Chondrocyte (in vitro differentiated cells): Measurements from ENCODE around the gene XRCC3. TPM values are rescaled to one million over a fixed set of nuclear protein-coding genes. Genes with fewer than 3 reads are reported as not detected.
A peak's percentile ranks its signal among the peaks of the same experiment; 100 is the strongest.

Experiments used
- DNase-seq: peaks from one replicate; pipeline ENCODE4 v3.0.0; 2021; ENCODE audit warnings: mixed read lengths, low spot score
- H3K27ac Mint-ChIP-seq: one replicate; pipeline ENCODE4 v1.8.0; 2021; ENCODE audit warnings: mild to moderate bottlenecking, moderate library complexity, mixed read lengths; ENCODE audit not compliant: unreplicated experiment
- H3K27me3 Mint-ChIP-seq: 2 replicates; pipeline ENCODE4 v1.8.0; 2021; ENCODE audit warnings: low read depth, mixed read lengths
- H3K36me3 Mint-ChIP-seq: 2 replicates; pipeline ENCODE4 v1.8.0; 2021; ENCODE audit warnings: low read depth, mixed read lengths
- H3K4me1 Mint-ChIP-seq: 2 replicates; pipeline ENCODE4 v1.8.0; 2021; ENCODE audit warnings: low read depth, mild to moderate bottlenecking, mixed read lengths
- H3K4me3 Mint-ChIP-seq: one replicate; pipeline ENCODE4 v1.8.0; 2021; ENCODE audit warnings: mild to moderate bottlenecking, moderate library complexity, mixed read lengths; ENCODE audit not compliant: unreplicated experiment
- H3K9me3 Mint-ChIP-seq: 2 replicates; pipeline ENCODE4 v1.8.0; 2021; ENCODE audit warnings: low read depth, mixed read lengths
- CTCF ChIP-seq: fragments of 200-600 bp; sonication (generic); IDR thresholded peaks from 2 replicates; pipeline ENCODE4 v1.5.0; 2021; ENCODE audit warnings: antibody characterized with exemption, mild to moderate bottlenecking, moderate library complexity
- total RNA-seq: library from RNA; stranded (reverse); gene quantifications from 3 replicates; pipeline ENCODE4 v1.2.1, GENCODE V29; 2021

Gene XRCC3
- total RNA-seq, 1 donor from 2014 or later: 3.4 TPM

- no peak for TF ChIP-seq CTCF
- peaks cover 27% of the 10 kb centered on the region for H3K4me1 Mint-ChIP-seq
- peak overlapping the region; percentile 38 for H3K4me3 Mint-ChIP-seq
- H3K27ac Mint-ChIP-seq: peak overlapping the region; percentile 91
- peaks cover 5% of the 10 kb centered on the region for H3K36me3 Mint-ChIP-seq
- H3K9me3 Mint-ChIP-seq: no peaks in the 10 kb centered on the region
- DNase-seq: peak; percentile 57
- no peaks in the 10 kb centered on the region for H3K27me3 Mint-ChIP-seq
Measured at GRCh38 chr14:103696070-103696402, 19.2 kb downstream of the XRCC3 start.

GRCh38 chr14:103695296-103696069, 19.8 kb downstream of the XRCC3 start:
- Mint-ChIP-seq H3K9me3 (no peaks in the 10 kb centered on the region), H3K27me3 (no peaks in the 10 kb centered on the region), H3K4me3 (no peak overlapping the region), H3K4me1 (peaks cover 27% of the 10 kb centered on the region), H3K36me3 (peaks cover 5% of the 10 kb centered on the region), H3K27ac (peak overlapping the region; percentile 91)
- peak; percentile 60 for DNase-seq
- no peak for TF ChIP-seq CTCF

GRCh38 chr14:103694572-103695026, 20.7 kb downstream of the XRCC3 start:
- no peaks in the 10 kb centered on the region for H3K9me3 Mint-ChIP-seq

GRCh38 chr14:103693515-103693914, 21.7 kb downstream of the XRCC3 start:
- no peak for TF ChIP-seq CTCF
- Mint-ChIP-seq H3K27me3 (no peaks in the 10 kb centered on the region), H3K27ac (no peak overlapping the region), H3K36me3 (peaks cover 11% of the 10 kb centered on the region), H3K9me3 (no peaks in the 10 kb centered on the region), H3K4me3 (no peak overlapping the region), H3K4me1 (peaks cover 45% of the 10 kb centered on the region)
- DNase-seq: peak; percentile 69

More at GRCh38 chr14:103694572-103695026, 20.7 kb downstream of the XRCC3 start:
- peaks cover 8% of the 10 kb centered on the region for H3K36me3 Mint-ChIP-seq
- peak; percentile 3 for TF ChIP-seq CTCF
- no peak overlapping the region for H3K27ac Mint-ChIP-seq
- peak; percentile 60 for DNase-seq
- peaks cover 35% of the 10 kb centered on the region for H3K4me1 Mint-ChIP-seq
- H3K27me3 Mint-ChIP-seq: no peaks in the 10 kb centered on the region
- H3K4me3 Mint-ChIP-seq: no peak overlapping the region

- H3K36me3 Mint-ChIP-seq: peaks cover 13% of the 10 kb centered on the region
- no peaks in the 10 kb centered on the region for H3K27me3 Mint-ChIP-seq
- no peak overlapping the region for H3K27ac Mint-ChIP-seq
- H3K4me1 Mint-ChIP-seq: peaks cover 51% of the 10 kb centered on the region
- TF ChIP-seq CTCF: no peak
- H3K4me3 Mint-ChIP-seq: no peak overlapping the region
- H3K9me3 Mint-ChIP-seq: no peaks in the 10 kb centered on the region
- peak; percentile 92 for DNase-seq
Measured at GRCh38 chr14:103692871-103693270, 22.4 kb downstream of the XRCC3 start.
